H1 (cell line): Measurements from ENCODE around the gene PAX4. TPM values are rescaled to one million over a fixed set of nuclear protein-coding genes. Genes with fewer than 3 reads are reported as not detected.

ENCODE experiments used
- CTCF ChIA-PET: fragments of 300-600 bp; sonication (Branson Sonifier 250); formaldehyde crosslinking; loops from one replicate; lab custom pipeline; 2021; ENCODE audit not compliant: partially characterized antibody; lab: Charles Lee
- POLR2A ChIA-PET: fragments of 300-600 bp; sonication (Branson Sonifier 250); formaldehyde crosslinking; loops from one replicate; lab custom pipeline; 2021; ENCODE audit warnings: inconsistent platforms; ENCODE audit not compliant: partially characterized antibody; lab: Charles Lee
- DNase-seq, 2 experiments: peaks; one replicate each; pipeline versions ENCODE4 v3.0.0 to v3.0.0-alpha.2; 2010 to 2022; ENCODE audit warnings: low spot score in 2 of 2, low read depth in 1 of 2, mixed read lengths in 1 of 2
- FAIRE-seq: peaks from 2 replicates; lab custom pipeline; 2011; peaks lifted over from hg19 to GRCh38; lab: Jason Lieb, UNC
- H2AFZ ChIP-seq: 2 replicates; pipeline ENCODE4 v1.8.1; 2012; ENCODE audit warnings: low read length, inconsistent platforms
- H2AK5ac ChIP-seq: 2 replicates; pipeline ENCODE4 v1.6.1; 2013; ENCODE audit warnings: low read depth, low read length
- H2BK120ac ChIP-seq: replicated peaks from 2 replicates; pipeline ENCODE3; 2013; ENCODE audit warnings: low read depth, low read length, inconsistent platforms
- H2BK12ac ChIP-seq: 2 replicates; pipeline ENCODE4 v1.6.1; 2013; ENCODE audit warnings: low read depth, low read length
- H2BK15ac ChIP-seq: 2 replicates; pipeline ENCODE4 v1.6.1; 2013; ENCODE audit warnings: low read length
- H2BK20ac ChIP-seq: 2 replicates; pipeline ENCODE4 v1.6.1; 2013; ENCODE audit warnings: low read length
- H2BK5ac ChIP-seq: 2 replicates; pipeline ENCODE4 v1.6.1; 2013; ENCODE audit warnings: low read depth, low read length
- H3K14ac ChIP-seq: 2 replicates; pipeline ENCODE4 v1.6.1; 2013; ENCODE audit warnings: inconsistent platforms; ENCODE audit not compliant: insufficient read length
- H3K18ac ChIP-seq: 2 replicates; pipeline ENCODE4 v1.6.1; 2013; ENCODE audit warnings: low read length; ENCODE audit errors: extremely low read depth
- H3K23ac ChIP-seq: 2 replicates; pipeline ENCODE4 v1.6.1; 2013; ENCODE audit warnings: inconsistent platforms; ENCODE audit not compliant: insufficient read length
- H3K23me2 ChIP-seq: 2 replicates; pipeline ENCODE4 v1.6.1; 2013; ENCODE audit warnings: low read depth, low read length
- H3K27ac ChIP-seq: 2 replicates; pipeline ENCODE4 v1.6.1; 2011; ENCODE audit warnings: low read depth, low read length, inconsistent platforms
- H3K27me3 ChIP-seq, 4 experiments: replicated peaks in 1 of 4; 1 replicate in 1 of 4; 2 replicates in 3 of 4; pipeline versions ENCODE4 v1.6.1 to v1.8.1; 2011 to 2013; ENCODE audit warnings: low read length in 3 of 4, mild to moderate bottlenecking in 3 of 4, inconsistent platforms in 2 of 4, mixed read lengths in 2 of 4, moderate library complexity in 1 of 4; ENCODE audit not compliant: control insufficient read depth in 3 of 4, insufficient read depth in 3 of 4; ENCODE audit errors: extremely low read depth in 1 of 4
- H3K36me3 ChIP-seq, 4 experiments: 2 replicates each; pipeline versions ENCODE4 v1.6.1 to v1.8.1; 2011 to 2013; ENCODE audit warnings: mild to moderate bottlenecking in 4 of 4, low read length in 3 of 4, moderate library complexity in 2 of 4, control low read depth in 1 of 4, inconsistent platforms in 1 of 4; ENCODE audit not compliant: insufficient read depth in 4 of 4, control insufficient read depth in 2 of 4
- H3K4ac ChIP-seq: replicated peaks from 2 replicates; pipeline ENCODE3; 2013; ENCODE audit warnings: low read length, low read depth, mixed read lengths, inconsistent platforms; ENCODE audit not compliant: insufficient read length
- H3K4me1 ChIP-seq, 4 experiments: replicated peaks in 1 of 4; 1 replicate in 1 of 4; 2 replicates in 3 of 4; pipeline versions ENCODE4 v1.6.1 to v1.8.1; 2011 to 2013; ENCODE audit warnings: low read length in 3 of 4, inconsistent platforms in 2 of 4, mixed read lengths in 1 of 4; ENCODE audit not compliant: insufficient read depth in 4 of 4, control insufficient read depth in 3 of 4
- H3K4me2 ChIP-seq, 2 experiments: 2 replicates each; pipeline versions ENCODE4 v1.6.1 to v1.8.1; 2011 to 2013; ENCODE audit warnings: low read depth in 2 of 2, low read length in 2 of 2, control low read depth in 1 of 2, inconsistent platforms in 1 of 2, mild to moderate bottlenecking in 1 of 2; ENCODE audit not compliant: insufficient read depth in 1 of 2
- H3K4me3 ChIP-seq, 4 experiments: fragments of 200-600, 300-600 bp in 1 of 4; sonication (generic), shearing (Covaris generic), sonication (Bioruptor Twin) in 1 of 4; 2 replicates each; pipeline versions ENCODE4 v1.5.1 to v1.8.1; 2011 to 2016; ENCODE audit warnings: low read length in 4 of 4, low read depth in 3 of 4, control low read depth in 2 of 4, inconsistent platforms in 2 of 4, mild to moderate bottlenecking in 2 of 4, mixed read lengths in 1 of 4, moderate library complexity in 1 of 4; ENCODE audit not compliant: insufficient read depth in 2 of 4; ENCODE audit errors: extremely low read depth in 1 of 4
- H3K56ac ChIP-seq: replicated peaks from 2 replicates; pipeline ENCODE3; 2013; ENCODE audit warnings: low read depth, mild to moderate bottlenecking, mixed read lengths, low read length, inconsistent platforms; ENCODE audit not compliant: insufficient read length
- H3K79me1 ChIP-seq: 2 replicates; pipeline ENCODE4 v1.6.1; 2013; ENCODE audit warnings: low read depth, low read length, control low read depth
- H3K79me2 ChIP-seq, 2 experiments: 2 replicates each; pipeline versions ENCODE4 v1.6.1 to v1.8.1; 2012 to 2013; ENCODE audit warnings: low read length in 2 of 2, mild to moderate bottlenecking in 2 of 2, inconsistent platforms in 1 of 2; ENCODE audit not compliant: insufficient read depth in 2 of 2, control insufficient read depth in 1 of 2
- H3K9ac ChIP-seq, 4 experiments: replicated peaks in 1 of 4; 1 replicate in 1 of 4; 2 replicates in 3 of 4; pipeline versions ENCODE4 v1.6.1 to v1.8.1; 2011 to 2013; ENCODE audit warnings: low read depth in 3 of 4, low read length in 3 of 4, control low read depth in 2 of 4, mild to moderate bottlenecking in 2 of 4, moderate library complexity in 2 of 4, inconsistent platforms in 1 of 4; ENCODE audit errors: extremely low read depth in 1 of 4
- H3K9me3 ChIP-seq, 2 experiments: 2 replicates each; pipeline versions ENCODE4 v1.6.1 to v1.8.1; 2012 to 2013; ENCODE audit warnings: mild to moderate bottlenecking in 2 of 2, moderate library complexity in 2 of 2, control low read depth in 1 of 2, inconsistent platforms in 1 of 2, low read depth in 1 of 2, low read length in 1 of 2, mixed read lengths in 1 of 2; ENCODE audit not compliant: insufficient read depth in 2 of 2
- H4K20me1 ChIP-seq, 2 experiments: replicated peaks in 1 of 2; 2 replicates each; pipeline versions ENCODE3 to v1.8.1; 2011 to 2013; ENCODE audit warnings: inconsistent platforms in 2 of 2, low read length in 2 of 2, mild to moderate bottlenecking in 1 of 2; ENCODE audit not compliant: insufficient read depth in 2 of 2, control insufficient read depth in 1 of 2
- H4K5ac ChIP-seq: 2 replicates; pipeline ENCODE4 v1.6.1; 2013; ENCODE audit warnings: low read length, low read depth, mixed read lengths, inconsistent platforms; ENCODE audit not compliant: insufficient read length
- H4K8ac ChIP-seq: 2 replicates; pipeline ENCODE4 v1.8.0; 2013; ENCODE audit warnings: mild to moderate bottlenecking, moderate library complexity, low read length, inconsistent platforms; ENCODE audit not compliant: insufficient read depth; ENCODE audit errors: extremely low read depth
- H4K91ac ChIP-seq: replicated peaks from 2 replicates; pipeline ENCODE3; 2013; ENCODE audit warnings: low read length, mixed read lengths, inconsistent platforms; ENCODE audit not compliant: insufficient read length
- KDM5A ChIP-seq: fragments of 200-600 bp; IDR thresholded peaks from 2 replicates; pipeline ENCODE4 v1.7.1; 2012; ENCODE audit warnings: mild to moderate bottlenecking, low read length, inconsistent platforms, mixed read lengths
- SP4 ChIP-seq: IDR thresholded peaks from 2 replicates; pipeline ENCODE4 v1.6.1; 2012; ENCODE audit warnings: low read length, inconsistent platforms
- polyA plus RNA-seq, 7 experiments: library from polyadenylated mRNA; depleted of rRNA in 3 of 7; stranded (reverse) in 5 of 7; unstranded in 2 of 7; fragments of >200 nt in 5 of 7; fragments of 200-250 nt in 2 of 7; gene quantifications; 1 replicate in 5 of 7; 2 replicates in 1 of 7; 4 replicates in 1 of 7; pipeline versions ENCODE4 v1.2.1 to v1.2.3, GENCODE V29; 2011 to 2013; ENCODE audit warnings: missing spikeins in 2 of 7, mixed read lengths in 2 of 7
- total RNA-seq: library from RNA; stranded (reverse); fragmentation: NEBNext Ultra II Directional; extraction: Animal tissue kit (Norgen Biotek cat#: 25700); gene quantifications from 2 replicates; pipeline ENCODE4 v1.2.1, GENCODE V29; 2021
- TF ChIP-seq, protein P1 (sequence below): IDR thresholded peaks from 2 replicates; pipeline ENCODE4 v1.6.1; 2012; ENCODE audit warnings: low read length, inconsistent platforms

PAX4 gene
- total and polyA plus RNA-seq, 2 of the 8 experiments (the other 6 are each of a cell fraction or from before 2014, with no cell fraction given): 0.20 TPM; not detected in 1

DNA sequence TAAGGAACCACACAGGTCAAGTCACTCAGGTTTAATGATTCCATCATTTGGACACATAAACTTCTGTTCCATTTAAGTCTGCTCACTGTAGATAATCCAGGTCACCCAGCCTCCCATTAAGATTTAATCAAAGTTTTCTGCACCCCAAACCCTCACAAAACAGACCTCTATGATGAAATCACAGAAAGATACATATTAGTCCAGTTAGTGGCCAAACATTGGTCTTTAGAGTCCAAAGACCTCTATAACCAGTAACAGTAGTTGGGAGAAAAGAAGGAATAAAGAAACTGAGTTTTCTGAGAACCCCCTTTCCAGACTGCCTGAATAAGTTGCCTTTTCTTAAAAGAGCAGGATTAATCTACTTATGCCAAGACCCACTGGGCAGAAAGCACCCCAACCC lies 37.3 kb downstream of the PAX4 start:
- no peak overlapping the region for H3K27ac ChIP-seq
- peaks cover 0 to 18% (median 6%) of the 10 kb centered on the region in 4 experiments; a peak in 4 of 8 replicates for H3K36me3 ChIP-seq
- no peak overlapping the region for H3K4ac ChIP-seq
- H3K79me1 ChIP-seq: peaks cover 11% of the 10 kb centered on the region; the same call in 1 of the 2 replicates
- H4K20me1 ChIP-seq: peaks cover 9 to 14% of the 10 kb centered on the region in 2 experiments
- peaks cover 0 to 19% of the 10 kb centered on the region in 2 experiments; a peak in 1 of 4 replicates for H3K79me2 ChIP-seq
- H2AFZ ChIP-seq: no peak overlapping the region
- TF ChIP-seq KDM5A (no peak), SP4 (no peak)
- TF ChIP-seq, protein P1, sequence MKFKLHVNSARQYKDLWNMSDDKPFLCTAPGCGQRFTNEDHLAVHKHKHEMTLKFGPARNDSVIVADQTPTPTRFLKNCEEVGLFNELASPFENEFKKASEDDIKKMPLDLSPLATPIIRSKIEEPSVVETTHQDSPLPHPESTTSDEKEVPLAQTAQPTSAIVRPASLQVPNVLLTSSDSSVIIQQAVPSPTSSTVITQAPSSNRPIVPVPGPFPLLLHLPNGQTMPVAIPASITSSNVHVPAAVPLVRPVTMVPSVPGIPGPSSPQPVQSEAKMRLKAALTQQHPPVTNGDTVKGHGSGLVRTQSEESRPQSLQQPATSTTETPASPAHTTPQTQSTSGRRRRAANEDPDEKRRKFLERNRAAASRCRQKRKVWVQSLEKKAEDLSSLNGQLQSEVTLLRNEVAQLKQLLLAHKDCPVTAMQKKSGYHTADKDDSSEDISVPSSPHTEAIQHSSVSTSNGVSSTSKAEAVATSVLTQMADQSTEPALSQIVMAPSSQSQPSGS: no peak
- H2BK5ac ChIP-seq: no peak overlapping the region
- no peak overlapping the region for H2AK5ac ChIP-seq
- no peak overlapping the region for H4K8ac ChIP-seq
- no peak overlapping the region for H4K91ac ChIP-seq
- H2BK15ac ChIP-seq: no peak overlapping the region
- H4K5ac ChIP-seq: no peak overlapping the region
- POLR2A ChIA-PET: no interaction called here
- H3K18ac ChIP-seq: no peak overlapping the region
- no peak overlapping the region for H3K56ac ChIP-seq
- H3K23ac ChIP-seq: no peak overlapping the region
- CTCF ChIA-PET: interaction anchor here (0.9 to 2.1 kb wide), 6 partner anchors 9 to 76 kb away, joined by 3 to 7 read pairs (median 3); no protein-coding TSS in a partner anchor
- H3K9ac ChIP-seq: no peak overlapping the region
- H3K9me3 ChIP-seq: no peaks in the 10 kb centered on the region
- H2BK12ac ChIP-seq: no peak overlapping the region
- no peak overlapping the region for H3K4me3 ChIP-seq
- no peak overlapping the region for H2BK20ac ChIP-seq
- DNase-seq: no peak
- H2BK120ac ChIP-seq: no peak overlapping the region
- H3K4me2 ChIP-seq: no peak overlapping the region
- peaks cover 5% of the 10 kb centered on the region for H3K23me2 ChIP-seq
- H3K27me3 ChIP-seq: peaks cover 0 to under 1% (median 0%) of the 10 kb centered on the region in 4 experiments; a peak in 1 of 7 replicates
- peaks cover 4 to 10% (median 6%) of the 10 kb centered on the region in 4 experiments; a peak in 6 of 7 replicates for H3K4me1 ChIP-seq
- no peak for FAIRE-seq
- H3K14ac ChIP-seq: no peak overlapping the region
